HepG2 (cell line): ENCODE measurements around the gene UBE2O. TPM values are rescaled to one million over a fixed set of nuclear protein-coding genes. Genes with fewer than 3 reads are reported as not detected.

Experiments
- ASH2L ChIP-seq: fragments of 300-600, 200-600 bp; sonication (generic); IDR thresholded peaks from 2 replicates; pipeline ENCODE4 v1.7.0; 2017; ENCODE audit warnings: low read depth, mild to moderate bottlenecking, moderate library complexity, mixed read lengths, low read length; ENCODE audit not compliant: insufficient read length
- ATF1 ChIP-seq: IDR thresholded peaks from 2 replicates; pipeline ENCODE4 v1.6.1; 2016; ENCODE audit warnings: mild to moderate bottlenecking, control low read depth
- KMT2B ChIP-seq: IDR thresholded peaks from 2 replicates; pipeline ENCODE4 v1.6.1; 2016; ENCODE audit warnings: missing genetic modification reagents, missing compliant biosample characterization
- NFIB ChIP-seq: sonication (generic); formaldehyde crosslinking; IDR thresholded peaks from 2 replicates; pipeline ENCODE4 v1.9.0; 2021; ENCODE audit warnings: missing genetic modification reagents, mild to moderate bottlenecking, borderline replicate concordance
- NONO ChIP-seq, 2 experiments: fragments of 450-650 bp in 1 of 2; sonication (generic) in 1 of 2; formaldehyde crosslinking in 1 of 2; IDR thresholded peaks in 1 of 2; conservative IDR thresholded peaks in 1 of 2; 2 replicates each; pipeline versions ENCODE4 v1.6.1 to v1.8.0; 2017 to 2022; ENCODE audit warnings: mild to moderate bottlenecking in 1 of 2, missing genetic modification reagents in 1 of 2, moderate library complexity in 1 of 2
- NPAS2 ChIP-seq: sonication (generic); formaldehyde crosslinking; IDR thresholded peaks from 2 replicates; pipeline ENCODE4 v1.8.0; 2022; ENCODE audit warnings: mild to moderate bottlenecking, missing genetic modification reagents, borderline replicate concordance
- SMYD3 ChIP-seq: sonication (generic); formaldehyde crosslinking; IDR thresholded peaks from 2 replicates; pipeline ENCODE4 v1.8.1; 2023; ENCODE audit warnings: mild to moderate bottlenecking, missing genetic modification reagents
- TEAD2 ChIP-seq: sonication (generic); formaldehyde crosslinking; IDR thresholded peaks from 2 replicates; pipeline ENCODE4 v1.9.0; 2021; ENCODE audit warnings: missing genetic modification reagents
- YY1 ChIP-seq: IDR thresholded peaks from 2 replicates; pipeline ENCODE4 v1.6.1; 2011; ENCODE audit warnings: low read length, low read depth, moderate library complexity, mild to moderate bottlenecking; ENCODE audit not compliant: insufficient read depth, insufficient replicate concordance
- ZNF17 ChIP-seq: sonication (generic); formaldehyde crosslinking; IDR thresholded peaks from 2 replicates; pipeline ENCODE4 v1.5.0; 2020; ENCODE audit warnings: mild to moderate bottlenecking, missing genetic modification reagents
- ZNF256 ChIP-seq: sonication (generic); formaldehyde crosslinking; conservative IDR thresholded peaks from 2 replicates; pipeline ENCODE4 v1.4.0; 2020; ENCODE audit warnings: missing genetic modification reagents
- ZNF577 ChIP-seq: sonication (generic); formaldehyde crosslinking; IDR thresholded peaks from 2 replicates; pipeline ENCODE4 v1.4.0; 2020; ENCODE audit warnings: mild to moderate bottlenecking, low read depth, missing genetic modification reagents, borderline replicate concordance
- ZNF670 ChIP-seq: sonication (generic); formaldehyde crosslinking; IDR thresholded peaks from 2 replicates; pipeline ENCODE4 v1.8.0; 2022; ENCODE audit warnings: mild to moderate bottlenecking, missing genetic modification reagents, borderline replicate concordance
- ZNF678 ChIP-seq: sonication (generic); formaldehyde crosslinking; IDR thresholded peaks from 2 replicates; pipeline ENCODE4 v1.4.0; 2020; ENCODE audit warnings: mild to moderate bottlenecking, missing genetic modification reagents
- ZNF891 ChIP-seq: sonication (generic); formaldehyde crosslinking; IDR thresholded peaks from 2 replicates; pipeline ENCODE4 v1.5.0; 2020; ENCODE audit warnings: mild to moderate bottlenecking, missing genetic modification reagents
- ZSCAN31 ChIP-seq: sonication (generic); formaldehyde crosslinking; IDR thresholded peaks from 2 replicates; pipeline ENCODE4 v1.5.0; 2020; ENCODE audit warnings: low read depth, mild to moderate bottlenecking, missing genetic modification reagents
- polyA plus RNA-seq, 8 experiments: library from polyadenylated mRNA; depleted of rRNA in 3 of 8; stranded (reverse) in 7 of 8; unstranded in 1 of 8; fragments of >200 nt; fragmentation: Illumina TruSeq in 4 of 8; extraction: Trizol in 4 of 8; gene quantifications; 2 replicates each; pipeline versions ENCODE4 v1.2.1 to v1.2.3, GENCODE V29; 2011 to 2016; ENCODE audit warnings: low read depth in 4 of 8, missing spikeins in 1 of 8, mixed read lengths in 1 of 8; ENCODE audit not compliant: insufficient read depth in 1 of 8
- total RNA-seq, 5 experiments: library from RNA; depleted of rRNA; stranded (reverse); fragments of >200 nt; fragmentation: Illumina TruSeq; extraction: Trizol; gene quantifications; 2 replicates each; pipeline ENCODE4 v1.2.3, GENCODE V29; 2016; ENCODE audit warnings: low read depth in 1 of 5
- TF ChIP-seq, protein P1 (sequence below): sonication (generic); formaldehyde crosslinking; IDR thresholded peaks from 2 replicates; pipeline ENCODE4 v1.8.1; 2023; ENCODE audit warnings: mild to moderate bottlenecking, missing genetic modification reagents
- TF ChIP-seq, protein P2 (sequence below): sonication (generic); formaldehyde crosslinking; IDR thresholded peaks from 2 replicates; pipeline ENCODE4 v1.4.0; 2020; ENCODE audit warnings: missing genetic modification reagents
- TF ChIP-seq, protein P3 (sequence below): IDR thresholded peaks from 2 replicates; pipeline ENCODE4 v1.6.1; 2018; ENCODE audit warnings: missing genetic modification reagents
- TF ChIP-seq, protein P4 (sequence below): sonication (generic); formaldehyde crosslinking; IDR thresholded peaks from 2 replicates; pipeline ENCODE4 v1.4.0; 2020; ENCODE audit warnings: missing genetic modification reagents, borderline replicate concordance

UBE2O gene
- total and polyA plus RNA-seq, 2 of the 13 experiments (the other 11 are each of a cell fraction or from before 2014, with no cell fraction given): 21.5 to 23.5 TPM

DNA sequence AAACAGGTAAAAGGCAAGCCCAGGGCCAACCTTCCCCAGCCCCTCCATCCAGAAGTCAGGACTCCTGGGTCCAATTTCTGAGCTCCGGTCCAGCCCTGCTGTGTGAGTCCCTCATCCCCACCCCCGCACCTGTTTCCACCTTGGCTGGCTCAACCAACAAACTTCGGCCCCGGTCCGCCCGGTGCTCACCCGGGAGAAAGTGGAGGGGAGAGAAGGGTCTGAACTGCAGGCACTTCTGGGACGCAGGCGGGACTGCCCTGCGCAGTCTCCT is 47.7 kb upstream of the UBE2O start (continued):
- TF ChIP-seq, protein P1, sequence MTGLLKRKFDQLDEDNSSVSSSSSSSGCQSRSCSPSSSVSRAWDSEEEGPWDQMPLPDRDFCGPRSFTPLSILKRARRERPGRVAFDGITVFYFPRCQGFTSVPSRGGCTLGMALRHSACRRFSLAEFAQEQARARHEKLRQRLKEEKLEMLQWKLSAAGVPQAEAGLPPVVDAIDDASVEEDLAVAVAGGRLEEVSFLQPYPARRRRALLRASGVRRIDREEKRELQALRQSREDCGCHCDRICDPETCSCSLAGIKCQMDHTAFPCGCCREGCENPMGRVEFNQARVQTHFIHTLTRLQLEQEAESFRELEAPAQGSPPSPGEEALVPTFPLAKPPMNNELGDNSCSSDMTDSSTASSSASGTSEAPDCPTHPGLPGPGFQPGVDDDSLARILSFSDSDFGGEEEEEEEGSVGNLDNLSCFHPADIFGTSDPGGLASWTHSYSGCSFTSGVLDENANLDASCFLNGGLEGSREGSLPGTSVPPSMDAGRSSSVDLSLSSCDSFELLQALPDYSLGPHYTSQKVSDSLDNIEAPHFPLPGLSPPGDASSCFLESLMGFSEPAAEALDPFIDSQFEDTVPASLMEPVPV (CRISPR knock-in tag): 0 out of 2 replicates have a peak, but pooled peaks have one; percentile 59
- no peak for TF ChIP-seq SMYD3 (CRISPR knock-in tag)
- no peak for TF ChIP-seq ZNF678 (CRISPR knock-in tag)
- no peak for TF ChIP-seq ZNF256 (CRISPR knock-in tag)
- no peak for TF ChIP-seq ZNF17 (CRISPR knock-in tag)
- 0 out of 2 replicates have a peak, but pooled peaks have one; percentile 38 for TF ChIP-seq TEAD2 (CRISPR knock-in tag)
- TF ChIP-seq ATF1 (CRISPR knock-in tag): no peak
- no peak for TF ChIP-seq NFIB (CRISPR knock-in tag)
- TF ChIP-seq, protein P2, sequence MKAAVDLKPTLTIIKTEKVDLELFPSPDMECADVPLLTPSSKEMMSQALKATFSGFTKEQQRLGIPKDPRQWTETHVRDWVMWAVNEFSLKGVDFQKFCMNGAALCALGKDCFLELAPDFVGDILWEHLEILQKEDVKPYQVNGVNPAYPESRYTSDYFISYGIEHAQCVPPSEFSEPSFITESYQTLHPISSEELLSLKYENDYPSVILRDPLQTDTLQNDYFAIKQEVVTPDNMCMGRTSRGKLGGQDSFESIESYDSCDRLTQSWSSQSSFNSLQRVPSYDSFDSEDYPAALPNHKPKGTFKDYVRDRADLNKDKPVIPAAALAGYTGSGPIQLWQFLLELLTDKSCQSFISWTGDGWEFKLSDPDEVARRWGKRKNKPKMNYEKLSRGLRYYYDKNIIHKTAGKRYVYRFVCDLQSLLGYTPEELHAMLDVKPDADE (CRISPR knock-in tag): no peak
- TF ChIP-seq ZNF891 (CRISPR knock-in tag): no peak; the same call in 1 of the 2 replicates
- TF ChIP-seq, protein P3, sequence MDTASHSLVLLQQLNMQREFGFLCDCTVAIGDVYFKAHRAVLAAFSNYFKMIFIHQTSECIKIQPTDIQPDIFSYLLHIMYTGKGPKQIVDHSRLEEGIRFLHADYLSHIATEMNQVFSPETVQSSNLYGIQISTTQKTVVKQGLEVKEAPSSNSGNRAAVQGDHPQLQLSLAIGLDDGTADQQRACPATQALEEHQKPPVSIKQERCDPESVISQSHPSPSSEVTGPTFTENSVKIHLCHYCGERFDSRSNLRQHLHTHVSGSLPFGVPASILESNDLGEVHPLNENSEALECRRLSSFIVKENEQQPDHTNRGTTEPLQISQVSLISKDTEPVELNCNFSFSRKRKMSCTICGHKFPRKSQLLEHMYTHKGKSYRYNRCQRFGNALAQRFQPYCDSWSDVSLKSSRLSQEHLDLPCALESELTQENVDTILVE (CRISPR knock-in tag): no peak
- TF ChIP-seq ZNF670 (CRISPR knock-in tag): peak; percentile 26; the same call in 1 of the 2 replicates
- no peak for TF ChIP-seq YY1
- TF ChIP-seq ZNF577 (CRISPR knock-in tag): no peak
- TF ChIP-seq KMT2B: no peak
- TF ChIP-seq NPAS2 (CRISPR knock-in tag): no peak
- no peak for TF ChIP-seq ASH2L
- TF ChIP-seq ZSCAN31 (CRISPR knock-in tag): 0 out of 2 replicates have a peak, but pooled peaks have one; percentile 6
- no peak for TF ChIP-seq NONO (IDR thresholded peaks at IDR 0.05)
- 0 out of 2 replicates have a peak, but pooled peaks have one; percentile 24 for TF ChIP-seq NONO (CRISPR knock-in tag; conservative IDR thresholded peaks at IDR 0.05)
- TF ChIP-seq, protein P4, sequence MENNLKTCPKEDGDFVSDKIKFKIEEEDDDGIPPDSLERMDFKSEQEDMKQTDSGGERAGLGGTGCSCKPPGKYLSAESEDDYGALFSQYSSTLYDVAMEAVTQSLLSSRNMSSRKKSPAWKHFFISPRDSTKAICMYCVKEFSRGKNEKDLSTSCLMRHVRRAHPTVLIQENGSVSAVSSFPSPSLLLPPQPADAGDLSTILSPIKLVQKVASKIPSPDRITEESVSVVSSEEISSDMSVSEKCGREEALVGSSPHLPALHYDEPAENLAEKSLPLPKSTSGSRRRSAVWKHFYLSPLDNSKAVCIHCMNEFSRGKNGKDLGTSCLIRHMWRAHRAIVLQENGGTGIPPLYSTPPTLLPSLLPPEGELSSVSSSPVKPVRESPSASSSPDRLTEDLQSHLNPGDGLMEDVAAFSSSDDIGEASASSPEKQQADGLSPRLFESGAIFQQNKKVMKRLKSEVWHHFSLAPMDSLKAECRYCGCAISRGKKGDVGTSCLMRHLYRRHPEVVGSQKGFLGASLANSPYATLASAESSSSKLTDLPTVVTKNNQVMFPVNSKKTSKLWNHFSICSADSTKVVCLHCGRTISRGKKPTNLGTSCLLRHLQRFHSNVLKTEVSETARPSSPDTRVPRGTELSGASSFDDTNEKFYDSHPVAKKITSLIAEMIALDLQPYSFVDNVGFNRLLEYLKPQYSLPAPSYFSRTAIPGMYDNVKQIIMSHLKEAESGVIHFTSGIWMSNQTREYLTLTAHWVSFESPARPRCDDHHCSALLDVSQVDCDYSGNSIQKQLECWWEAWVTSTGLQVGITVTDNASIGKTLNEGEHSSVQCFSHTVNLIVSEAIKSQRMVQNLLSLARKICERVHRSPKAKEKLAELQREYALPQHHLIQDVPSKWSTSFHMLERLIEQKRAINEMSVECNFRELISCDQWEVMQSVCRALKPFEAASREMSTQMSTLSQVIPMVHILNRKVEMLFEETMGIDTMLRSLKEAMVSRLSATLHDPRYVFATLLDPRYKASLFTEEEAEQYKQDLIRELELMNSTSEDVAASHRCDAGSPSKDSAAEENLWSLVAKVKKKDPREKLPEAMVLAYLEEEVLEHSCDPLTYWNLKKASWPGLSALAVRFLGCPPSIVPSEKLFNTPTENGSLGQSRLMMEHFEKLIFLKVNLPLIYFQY (CRISPR knock-in tag): no peak
